Measurements from ENCODE around the gene SAMM50. TPM values are rescaled to one million over a fixed set of nuclear protein-coding genes. Genes with fewer than 3 reads are reported as not detected.
"Not testable (repeated sequence)": the region's sequence is repeated elsewhere in the genome, so short reads cannot be mapped to it uniquely, and the experiment has no call there.

The SAMM50 gene
- total RNA-seq, 1 experiment from 2014 or later, result 40.8 TPM

GRCh38 chr22:44012591-44012990, 57.3 kb downstream of the SAMM50 start:
- no TSS peak for BruUV-seq (replicated peaks)

GRCh38 chr22:44014241-44014640, 59.0 kb downstream of the SAMM50 start:
- no peak for ATAC-seq
- no peak overlapping the region for H3K4me2 ChIP-seq (ENCODE audit: low read length)
- no peaks in the 10 kb centered on the region for H3K4me1 ChIP-seq (ENCODE audit: control insufficient read depth in 1 of 2, insufficient read depth in 2 of 2, low read length in 2 of 2)
- no peak overlapping the region for H3K27ac ChIP-seq (ENCODE audit: low read depth, low read length)
- CTCF ChIA-PET, result no interaction called here
- no peak overlapping the region for H3K9ac ChIP-seq (ENCODE audit: low read length)
- no peak for TF ChIP-seq TCF7L2 (IDR thresholded peaks at IDR 0.05; ENCODE audit: borderline replicate concordance, extremely low read depth, insufficient read depth, insufficient read length)
- no peak for TF ChIP-seq POLR2AphosphoS5 (IDR thresholded peaks at IDR 0.05; ENCODE audit: low read depth, low read length)
- TF ChIP-seq POLR2A (IDR thresholded peaks at IDR 0.05; ENCODE audit: borderline replicate concordance, extremely low read depth, insufficient read depth, insufficient read length), result no peak
- no peak for TF ChIP-seq CTCF (IDR thresholded peaks at IDR 0.05 in 2 of 3, conservative IDR thresholded peaks at IDR 0.05 in 1 of 3; ENCODE audit: borderline replicate concordance in 1 of 3, insufficient read depth in 1 of 3, low read depth in 2 of 3, low read length in 2 of 3)
- no TSS peak for BruUV-seq (replicated peaks)
- H3K4me3 ChIP-seq (replicated peaks in 1 of 2; ENCODE audit: low read depth in 1 of 2, low read length in 2 of 2), result no peak overlapping the region
- RAD21 ChIA-PET (ENCODE audit: low non-redundant PET in 1 of 2, low total read pairs in 2 of 2, uncharacterized antibody in 2 of 2, unreplicated experiment in 2 of 2), result no interaction called here
- H3K36me3 ChIP-seq (ENCODE audit: control insufficient read depth in 1 of 2, insufficient read depth in 2 of 2, low read length in 2 of 2), result no peaks in the 10 kb centered on the region; a peak in 1 of 4 replicates
- H4K20me1 ChIP-seq (ENCODE audit: insufficient read depth), result no peaks in the 10 kb centered on the region
- no peaks in the 10 kb centered on the region for H3K9me2 ChIP-seq (ENCODE audit: insufficient read depth)
- H3K79me2 ChIP-seq (ENCODE audit: insufficient read depth, low read length), result no peaks in the 10 kb centered on the region
- POLR2A ChIA-PET, result no interaction called here
- H3K9me3 ChIP-seq (ENCODE audit: control insufficient read depth in 1 of 2, insufficient read depth in 1 of 2, low read depth in 1 of 2, low read length in 2 of 2), result no peaks in the 10 kb centered on the region
- DNase-seq (ENCODE audit: low read depth, low spot score), result no peak
- H3K27me3 ChIP-seq (ENCODE audit: insufficient read depth, low read length), result no peaks in the 10 kb centered on the region
- intact Hi-C loops (cut with micrococcal nuclease), result no loop called here
- H2AFZ ChIP-seq (ENCODE audit: low read depth, low read length, poor library complexity, severe bottlenecking), result no peak overlapping the region

More at GRCh38 chr22:44012591-44012990, 57.3 kb downstream of the SAMM50 start:
- H3K4me2 ChIP-seq (ENCODE audit: low read length), result no peak overlapping the region
- no peaks in the 10 kb centered on the region for H3K9me2 ChIP-seq (ENCODE audit: insufficient read depth)
- no peaks in the 10 kb centered on the region for H4K20me1 ChIP-seq (ENCODE audit: insufficient read depth)
- ChIA-PET RAD21 (ENCODE audit: low non-redundant PET in 1 of 2, low total read pairs in 2 of 2, uncharacterized antibody in 2 of 2, unreplicated experiment in 2 of 2) (no interaction called here), POLR2A (no interaction called here), CTCF (no interaction called here)
- H2AFZ ChIP-seq (ENCODE audit: low read depth, low read length, poor library complexity, severe bottlenecking), result no peak overlapping the region
- H3K9me3 ChIP-seq (ENCODE audit: control insufficient read depth in 1 of 2, insufficient read depth in 1 of 2, low read depth in 1 of 2, low read length in 2 of 2), result no peaks in the 10 kb centered on the region
- no peak overlapping the region for H3K4me3 ChIP-seq (replicated peaks in 1 of 2; ENCODE audit: low read depth in 1 of 2, low read length in 2 of 2)
- no peak overlapping the region for H3K9ac ChIP-seq (ENCODE audit: low read length)
- H3K27me3 ChIP-seq (ENCODE audit: insufficient read depth, low read length), result no peaks in the 10 kb centered on the region
- DNase-seq (ENCODE audit: low read depth, low spot score) (no peak), ATAC-seq (no peak)
- H3K4me1 ChIP-seq (ENCODE audit: control insufficient read depth in 1 of 2, insufficient read depth in 2 of 2, low read length in 2 of 2), result no peaks in the 10 kb centered on the region
- no peak overlapping the region for H3K27ac ChIP-seq (ENCODE audit: low read depth, low read length)
- intact Hi-C loops (cut with micrococcal nuclease), result no loop called here
- TF ChIP-seq SIN3A (IDR thresholded peaks at IDR 0.05; ENCODE audit: low read depth) (no peak), YY1 (IDR thresholded peaks at IDR 0.05; ENCODE audit: extremely low read depth, insufficient replicate concordance, low read depth, low read length) (no peak), CBX3 (IDR thresholded peaks at IDR 0.05; ENCODE audit: low read depth) (no peak)
- no peaks in the 10 kb centered on the region; a peak in 1 of 4 replicates for H3K36me3 ChIP-seq (ENCODE audit: control insufficient read depth in 1 of 2, insufficient read depth in 2 of 2, low read length in 2 of 2)
- H3K79me2 ChIP-seq (ENCODE audit: insufficient read depth, low read length), result no peaks in the 10 kb centered on the region

GRCh38 chr22:44016586-44016985, 61.3 kb downstream of the SAMM50 start:
- H3K27ac ChIP-seq (ENCODE audit: low read depth, low read length); POLR2A ChIA-PET; ATAC-seq; intact Hi-C loops (cut with micrococcal nuclease); H3K4me1 ChIP-seq (ENCODE audit: control insufficient read depth in 1 of 2, insufficient read depth in 2 of 2, low read length in 2 of 2); DNase-seq (ENCODE audit: low read depth, low spot score); H3K4me2 ChIP-seq (ENCODE audit: low read length); H3K36me3 ChIP-seq (ENCODE audit: control insufficient read depth in 1 of 2, insufficient read depth in 2 of 2, low read length in 2 of 2); H3K4me3 ChIP-seq (replicated peaks in 1 of 2; ENCODE audit: low read depth in 1 of 2, low read length in 2 of 2); H3K9me3 ChIP-seq (ENCODE audit: control insufficient read depth in 1 of 2, insufficient read depth in 1 of 2, low read depth in 1 of 2, low read length in 2 of 2); H3K9ac ChIP-seq (ENCODE audit: low read length); BruUV-seq (replicated peaks); H3K79me2 ChIP-seq (ENCODE audit: insufficient read depth, low read length); H3K9me2 ChIP-seq (ENCODE audit: insufficient read depth); H4K20me1 ChIP-seq (ENCODE audit: insufficient read depth); CTCF ChIA-PET; H2AFZ ChIP-seq (ENCODE audit: low read depth, low read length, poor library complexity, severe bottlenecking); H3K27me3 ChIP-seq (ENCODE audit: insufficient read depth, low read length); RAD21 ChIA-PET (ENCODE audit: low non-redundant PET in 1 of 2, low total read pairs in 2 of 2, uncharacterized antibody in 2 of 2, unreplicated experiment in 2 of 2): not testable (repeated sequence)
